Measurements from ENCODE around the gene NACC2.
A peak's percentile ranks its signal among the peaks of the same experiment; 100 is the strongest.

NACC2 gene

DNA sequence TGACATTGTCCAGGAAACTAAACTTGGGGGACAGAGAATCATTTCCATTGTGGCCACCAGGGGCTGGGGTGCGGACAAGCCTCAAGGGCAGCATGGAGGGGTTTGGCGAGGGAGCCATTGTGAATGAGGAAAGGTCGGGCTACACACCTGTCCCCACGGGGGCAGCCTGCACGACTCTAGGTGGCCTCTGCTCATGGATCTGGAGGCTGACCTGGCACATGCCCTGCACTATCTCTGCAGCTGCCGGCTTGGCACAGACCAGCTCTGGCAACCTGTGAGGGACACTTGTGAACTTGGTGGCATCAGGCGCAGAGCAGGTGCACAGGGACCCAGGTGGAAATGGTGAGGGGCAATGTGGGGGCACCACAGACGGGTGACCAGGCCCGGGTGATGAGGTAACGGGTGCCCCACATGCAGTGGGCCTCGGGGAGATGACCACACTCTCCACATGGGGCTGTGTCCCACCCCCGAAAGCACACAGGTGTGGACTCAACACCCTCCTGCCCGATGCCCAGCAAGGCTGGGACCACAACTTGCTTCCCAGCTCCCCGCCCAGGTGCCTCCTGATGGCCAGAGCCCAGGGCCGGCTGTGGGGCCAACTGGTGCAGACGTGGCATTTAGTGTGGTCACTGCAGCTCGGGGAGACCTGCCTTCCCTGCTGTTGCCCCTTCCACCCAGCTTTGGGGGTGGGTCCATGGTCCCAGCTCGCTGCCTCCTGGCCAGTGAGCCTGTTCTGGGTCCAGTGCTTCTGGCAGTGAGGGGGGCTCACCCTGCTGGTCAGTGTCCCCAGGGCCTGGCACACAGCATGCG is 73.0 kb downstream of the NACC2 start:
- peak; percentile 15 for TF ChIP-seq CTCF (IDR thresholded peaks at IDR 0.05; ENCODE audit: insufficient read depth, low read depth, low read length, missing control alignments)
- H3K4me3 ChIP-seq (ENCODE audit: low read length): no peak overlapping the region
- no peak for DNase-seq (ENCODE audit: low read depth)

DNA sequence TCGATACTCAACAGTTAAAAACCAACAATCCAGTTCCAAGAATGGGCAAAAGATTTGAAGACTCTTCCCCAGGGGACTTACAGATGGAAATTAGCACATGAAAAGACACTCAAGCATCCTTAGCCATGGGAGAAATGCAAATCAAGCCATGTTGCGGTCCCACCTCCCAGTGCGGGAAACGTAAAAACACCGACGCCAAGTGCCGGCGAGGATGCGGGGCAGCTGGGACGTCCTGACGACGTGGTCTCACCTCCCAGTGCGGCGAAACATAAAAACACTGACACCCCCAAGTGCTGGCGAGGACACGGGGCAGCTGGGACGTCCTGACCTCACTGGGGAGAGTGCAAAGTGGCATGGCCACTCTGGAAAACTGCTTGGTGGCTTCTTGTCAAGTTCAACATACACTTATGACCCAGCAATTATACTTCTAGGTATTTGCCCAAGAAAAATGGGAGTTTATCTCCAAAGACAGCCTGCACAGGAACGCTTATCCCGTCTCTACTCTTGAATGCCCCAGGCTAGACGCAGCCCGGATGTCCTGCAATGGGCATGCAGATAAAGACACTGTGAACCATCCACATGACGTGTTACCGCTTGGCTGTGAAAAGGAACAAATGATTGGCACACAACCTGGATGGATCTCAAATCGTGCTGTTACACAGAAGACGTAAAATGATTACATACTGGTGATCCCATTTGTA is 73.8 kb downstream of the NACC2 start:
- H3K4me3 ChIP-seq (ENCODE audit: low read length): no peak overlapping the region
- DNase-seq (ENCODE audit: low read depth): no peak
- no peak for TF ChIP-seq CTCF (IDR thresholded peaks at IDR 0.05; ENCODE audit: insufficient read depth, low read depth, low read length, missing control alignments)

- no peak for TF ChIP-seq CTCF (IDR thresholded peaks at IDR 0.05; ENCODE audit: insufficient read depth, low read depth, low read length, missing control alignments)
- H3K4me3 ChIP-seq (ENCODE audit: low read length): no peak overlapping the region
- DNase-seq (ENCODE audit: low read depth): no peak
Observed at GRCh38 chr9:136020671-136021070, 74.4 kb downstream of the NACC2 start.

GRCh38 chr9:136020206-136020605 is 74.9 kb downstream of the NACC2 start:
- H3K4me3 ChIP-seq (ENCODE audit: low read length): no peak overlapping the region

DNA sequence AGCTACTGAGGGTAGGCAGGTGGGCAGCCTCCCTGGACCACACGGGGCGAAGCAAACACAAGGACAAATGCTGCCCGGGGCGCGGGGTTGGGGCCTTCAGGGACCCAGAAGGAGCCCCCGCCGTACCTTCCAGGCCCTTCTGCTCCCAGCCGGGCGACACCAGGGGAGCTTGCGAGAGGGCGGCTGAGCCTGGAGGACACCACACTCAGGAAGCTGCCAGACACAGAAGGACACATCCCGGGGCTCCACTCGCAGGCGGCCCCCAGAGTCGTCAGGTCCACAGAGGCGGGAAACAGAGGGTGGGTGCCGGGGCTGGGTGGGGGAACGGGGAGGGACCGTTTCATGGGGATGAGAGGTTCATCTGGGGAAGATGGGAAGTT is 75.4 kb downstream of the NACC2 start:
- DNase-seq (ENCODE audit: low read depth): no peak
- TF ChIP-seq CTCF (IDR thresholded peaks at IDR 0.05; ENCODE audit: insufficient read depth, low read depth, low read length, missing control alignments): no peak
- H3K4me3 ChIP-seq (ENCODE audit: low read length): no peak overlapping the region

More at GRCh38 chr9:136020206-136020605, 74.9 kb downstream of the NACC2 start:
- no peak for DNase-seq (ENCODE audit: low read depth)
- no peak for TF ChIP-seq CTCF (IDR thresholded peaks at IDR 0.05; ENCODE audit: insufficient read depth, low read depth, low read length, missing control alignments)

DNA sequence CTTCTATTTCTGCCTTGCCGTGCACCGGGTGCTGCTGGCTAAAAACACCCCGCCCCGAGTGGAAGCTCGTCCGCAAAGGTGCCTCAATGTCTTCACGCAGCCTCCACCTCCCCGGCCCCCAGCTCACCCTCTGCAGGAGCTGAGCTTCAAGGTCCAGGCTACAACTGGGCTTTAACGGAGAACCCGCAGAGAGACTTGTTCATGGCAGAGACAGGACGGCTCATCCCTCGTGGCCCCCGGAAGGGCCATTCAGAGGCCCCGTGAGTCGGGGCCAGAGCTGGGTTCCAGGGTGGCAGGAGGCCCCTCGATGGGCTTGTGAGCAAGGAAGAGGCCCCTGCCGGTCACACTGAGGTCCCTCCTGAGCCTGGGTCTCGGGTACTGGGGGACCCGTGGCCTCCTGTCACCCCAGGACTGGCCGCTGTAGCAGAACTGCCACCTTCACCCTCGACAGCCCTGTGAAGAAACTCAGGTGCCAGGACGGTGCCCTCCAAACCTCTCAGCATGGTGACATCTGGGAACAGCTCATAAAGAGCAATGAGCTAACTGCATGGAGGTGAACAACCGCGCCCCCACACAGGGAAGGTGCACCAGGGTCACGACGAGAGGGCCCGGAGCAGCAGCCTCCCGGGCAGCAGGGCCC is 75.9 kb downstream of the NACC2 start:
- TF ChIP-seq CTCF (IDR thresholded peaks at IDR 0.05; ENCODE audit: insufficient read depth, low read depth, low read length, missing control alignments): no peak
- no peak for DNase-seq (ENCODE audit: low read depth)
- H3K4me3 ChIP-seq (ENCODE audit: low read length): no peak overlapping the region
